HG02642 (cell line): ENCODE data around the gene TRIP13.
A peak's percentile ranks its signal among the peaks of the same experiment; 100 is the strongest.
"Not testable (repeated sequence)": the region's sequence is repeated elsewhere in the genome, so short reads cannot be mapped to it uniquely, and the experiment has no call there.

Source experiments
- ATAC-seq: cut with Tn5 transposase; IDR thresholded peaks from one replicate; pipeline ENCODE4 v1.9.1; 2021; ENCODE audit warnings: mild to moderate bottlenecking; ENCODE audit not compliant: unreplicated experiment, poor library complexity

Gene TRIP13

GRCh38 chr5:892394-893136, at the start of gene TRIP13, which contains the start of gene BRD9:
TRIP13 (plus strand) TSS chr5:892884; CDS start chr5:892999, 115 bp downstream.
BRD9 (minus strand) TSS chr5:892801; CDS start chr5:892657, 144 bp downstream.
- ATAC-seq = peak; percentile 96

GRCh38 chr5:843371-843770, 49.3 kb upstream of the TRIP13 start:
- not testable (repeated sequence) for ATAC-seq

GRCh38 chr5:843926-844325, 48.8 kb upstream of the TRIP13 start:
- not testable (repeated sequence) for ATAC-seq

GRCh38 chr5:844426-844825, 48.3 kb upstream of the TRIP13 start:
- ATAC-seq = not testable (repeated sequence)

GRCh38 chr5:845031-845675, 47.5 kb upstream of the TRIP13 start:
- not testable (repeated sequence) for ATAC-seq

GRCh38 chr5:845676-846601, 46.7 kb upstream of the TRIP13 start:
- ATAC-seq = not testable (repeated sequence)

- not testable (repeated sequence) for ATAC-seq
Measured at GRCh38 chr5:846602-847091, 46.0 kb upstream of the TRIP13 start.

- ATAC-seq = not testable (repeated sequence)
Measured at GRCh38 chr5:847212-847611, 45.5 kb upstream of the TRIP13 start.

GRCh38 chr5:847736-848135, 44.9 kb upstream of the TRIP13 start:
- ATAC-seq = not testable (repeated sequence)

GRCh38 chr5:848671-849111, 44.0 kb upstream of the TRIP13 start:
- no peak for ATAC-seq

GRCh38 chr5:849651-850301, 42.9 kb upstream of the TRIP13 start:
- ATAC-seq = no peak

- no peak for ATAC-seq
Measured at GRCh38 chr5:850511-851006, 42.1 kb upstream of the TRIP13 start, which contains the start of gene ZDHHC11. ZDHHC11 (minus strand) TSS chr5:850986; CDS start chr5:850602, 384 bp downstream.

- no peak for ATAC-seq
Measured at GRCh38 chr5:851076-851475, 41.6 kb upstream of the TRIP13 start.

GRCh38 chr5:851553-851952, 41.1 kb upstream of the TRIP13 start:
- no peak for ATAC-seq

- ATAC-seq = no peak
Measured at GRCh38 chr5:852018-852417, 40.7 kb upstream of the TRIP13 start.

- no peak for ATAC-seq
Measured at GRCh38 chr5:852431-853401, 40.0 kb upstream of the TRIP13 start.

GRCh38 chr5:853416-854090, 39.1 kb upstream of the TRIP13 start:
- not testable (repeated sequence) for ATAC-seq

GRCh38 chr5:854217-854616, 38.5 kb upstream of the TRIP13 start:
- no peak for ATAC-seq
